ENCODE measurements around the gene FASTK. TPM values are rescaled to one million over a fixed set of nuclear protein-coding genes. Genes with fewer than 3 reads are reported as not detected.

The FASTK gene
- total RNA-seq, 1 experiment from 2014 or later = 86.4 TPM

DNA sequence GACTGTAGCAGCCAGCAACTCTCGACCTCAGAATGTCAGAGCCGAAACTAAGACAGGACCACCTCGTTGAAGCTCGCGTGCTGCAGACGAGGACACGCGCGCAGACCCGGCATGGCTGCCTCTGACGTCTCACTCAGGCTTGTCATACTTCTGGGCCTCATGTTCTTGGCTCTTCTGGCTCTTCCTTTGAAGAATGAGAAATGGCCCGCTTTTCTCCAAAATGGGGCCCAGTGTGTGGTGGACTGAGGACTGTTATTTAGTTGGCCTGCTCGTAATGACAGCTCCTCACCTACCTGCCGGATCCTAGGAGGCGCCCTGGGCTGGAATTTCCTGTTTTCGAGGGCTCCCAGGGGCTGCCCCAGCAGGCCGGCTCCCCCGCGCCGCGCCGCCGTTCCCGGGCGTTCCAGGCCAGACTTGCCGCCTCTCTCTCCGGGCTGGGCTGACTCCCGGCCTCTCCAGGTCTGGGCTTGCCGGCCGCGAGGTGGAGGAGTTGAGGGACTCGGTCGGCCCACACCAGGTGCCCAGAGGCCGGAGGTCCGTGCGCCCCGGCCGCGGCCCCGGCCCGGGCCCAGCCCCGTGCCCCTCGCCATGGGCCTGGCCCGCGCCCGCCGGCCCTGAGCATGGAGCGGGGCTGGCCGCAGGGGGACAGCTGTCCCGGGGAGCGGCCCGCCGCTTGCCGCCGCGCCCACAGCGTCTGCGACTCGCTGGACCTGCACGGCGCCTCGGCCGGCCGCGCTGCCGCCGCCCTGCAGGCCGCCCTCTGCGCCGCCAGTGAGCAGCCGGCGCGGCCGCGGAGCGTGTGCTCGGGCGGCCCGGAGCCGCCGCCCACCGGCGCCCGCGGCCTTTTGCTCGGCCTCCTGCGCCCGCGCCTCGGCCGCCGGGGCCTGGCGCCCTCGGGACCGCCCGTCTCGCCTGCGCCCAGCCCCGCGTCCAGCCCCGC lies 33.8 kb upstream of the FASTK start:
- Histone ChIP-seq H3K9me2 (ENCODE audit: insufficient read depth) (no peaks in the 10 kb centered on the region), H3K4me1 (ENCODE audit: control insufficient read depth in 1 of 2, insufficient read depth in 2 of 2, low read length in 2 of 2) (peaks cover 33 to 66% of the 10 kb centered on the region in 2 experiments), H3K36me3 (ENCODE audit: control insufficient read depth in 1 of 2, insufficient read depth in 2 of 2, low read length in 2 of 2) (peaks cover 4 to 13% of the 10 kb centered on the region in 2 experiments; a peak in 3 of 4 replicates), H3K9ac (ENCODE audit: low read length) (peak overlapping the region; percentile 58), H4K20me1 (ENCODE audit: insufficient read depth) (no peaks in the 10 kb centered on the region; the same call in 1 of the 2 replicates), H3K9me3 (ENCODE audit: control insufficient read depth in 1 of 2, insufficient read depth in 1 of 2, low read depth in 1 of 2, low read length in 2 of 2) (no peaks in the 10 kb centered on the region), H3K4me2 (ENCODE audit: low read length) (peak overlapping the region; percentile 88), H3K79me2 (ENCODE audit: insufficient read depth, low read length) (peaks cover 79% of the 10 kb centered on the region), H2AFZ (ENCODE audit: low read depth, low read length, poor library complexity, severe bottlenecking) (no peak overlapping the region), H3K27me3 (ENCODE audit: insufficient read depth, low read length) (no peaks in the 10 kb centered on the region), H3K27ac (ENCODE audit: low read depth, low read length) (peak overlapping the region; percentile 82), H3K4me3 (replicated peaks in 1 of 2; ENCODE audit: low read depth in 1 of 2, low read length in 2 of 2) (peak overlapping the region; percentile 42 to 53)
- ChIA-PET POLR2A (interaction anchor here (1.1 kb wide), 1 partner anchor 34 kb away, joined by 3 read pairs; the partner anchor contains the start of gene FASTK), RAD21 (ENCODE audit: low non-redundant PET in 1 of 2, low total read pairs in 2 of 2, uncharacterized antibody in 2 of 2, unreplicated experiment in 2 of 2) (interaction anchor here in 1 of 2 experiments (0.7 kb wide), 1 partner anchor 135 kb away, joined by 3 read pairs; no protein-coding TSS in a partner anchor), CTCF (interaction anchor here (1.0 to 4.3 kb wide), 4 partner anchors 9 to 216 kb away, joined by 3 to 18 read pairs (median 4); partner anchors contain the start of gene ABCB8)
- BruUV-seq (replicated peaks) = no TSS peak
- DNase-seq (ENCODE audit: low read depth, low spot score) (no peak), ATAC-seq (peak; percentile 7)
- intact Hi-C loops (cut with micrococcal nuclease) = loop anchor here (5.0 kb wide), 2 partner anchors 87 to 337 kb away; partner anchors contain the start of gene ABCB8
- no peak for TF ChIP-seq SRF (IDR thresholded peaks at IDR 0.05; ENCODE audit: low read depth)
- TF ChIP-seq, protein P1, sequence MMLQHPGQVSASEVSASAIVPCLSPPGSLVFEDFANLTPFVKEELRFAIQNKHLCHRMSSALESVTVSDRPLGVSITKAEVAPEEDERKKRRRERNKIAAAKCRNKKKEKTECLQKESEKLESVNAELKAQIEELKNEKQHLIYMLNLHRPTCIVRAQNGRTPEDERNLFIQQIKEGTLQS (IDR thresholded peaks at IDR 0.05) = no peak
- TF ChIP-seq, protein P2, sequence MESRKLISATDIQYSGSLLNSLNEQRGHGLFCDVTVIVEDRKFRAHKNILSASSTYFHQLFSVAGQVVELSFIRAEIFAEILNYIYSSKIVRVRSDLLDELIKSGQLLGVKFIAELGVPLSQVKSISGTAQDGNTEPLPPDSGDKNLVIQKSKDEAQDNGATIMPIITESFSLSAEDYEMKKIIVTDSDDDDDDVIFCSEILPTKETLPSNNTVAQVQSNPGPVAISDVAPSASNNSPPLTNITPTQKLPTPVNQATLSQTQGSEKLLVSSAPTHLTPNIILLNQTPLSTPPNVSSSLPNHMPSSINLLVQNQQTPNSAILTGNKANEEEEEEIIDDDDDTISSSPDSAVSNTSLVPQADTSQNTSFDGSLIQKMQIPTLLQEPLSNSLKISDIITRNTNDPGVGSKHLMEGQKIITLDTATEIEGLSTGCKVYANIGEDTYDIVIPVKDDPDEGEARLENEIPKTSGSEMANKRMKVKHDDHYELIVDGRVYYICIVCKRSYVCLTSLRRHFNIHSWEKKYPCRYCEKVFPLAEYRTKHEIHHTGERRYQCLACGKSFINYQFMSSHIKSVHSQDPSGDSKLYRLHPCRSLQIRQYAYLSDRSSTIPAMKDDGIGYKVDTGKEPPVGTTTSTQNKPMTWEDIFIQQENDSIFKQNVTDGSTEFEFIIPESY (IDR thresholded peaks at IDR 0.05; ENCODE audit: extremely low read depth, insufficient replicate concordance, low read length) = no peak
- no peak for TF ChIP-seq SIN3A (IDR thresholded peaks at IDR 0.05; ENCODE audit: low read depth)
- TF ChIP-seq EZH2phosphoT487 (IDR thresholded peaks at IDR 0.05; ENCODE audit: borderline replicate concordance) = no peak
- no peak for TF ChIP-seq RAD21 (IDR thresholded peaks at IDR 0.05; ENCODE audit: low read depth)
- TF ChIP-seq CEBPB (IDR thresholded peaks at IDR 0.05; ENCODE audit: low read depth) = no peak
- TF ChIP-seq, protein P3, sequence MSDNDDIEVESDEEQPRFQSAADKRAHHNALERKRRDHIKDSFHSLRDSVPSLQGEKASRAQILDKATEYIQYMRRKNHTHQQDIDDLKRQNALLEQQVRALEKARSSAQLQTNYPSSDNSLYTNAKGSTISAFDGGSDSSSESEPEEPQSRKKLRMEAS (IDR thresholded peaks at IDR 0.05) = no peak
- TF ChIP-seq YY1 (IDR thresholded peaks at IDR 0.05; ENCODE audit: extremely low read depth, insufficient replicate concordance, low read depth, low read length) = no peak
- TF ChIP-seq, protein P4, sequence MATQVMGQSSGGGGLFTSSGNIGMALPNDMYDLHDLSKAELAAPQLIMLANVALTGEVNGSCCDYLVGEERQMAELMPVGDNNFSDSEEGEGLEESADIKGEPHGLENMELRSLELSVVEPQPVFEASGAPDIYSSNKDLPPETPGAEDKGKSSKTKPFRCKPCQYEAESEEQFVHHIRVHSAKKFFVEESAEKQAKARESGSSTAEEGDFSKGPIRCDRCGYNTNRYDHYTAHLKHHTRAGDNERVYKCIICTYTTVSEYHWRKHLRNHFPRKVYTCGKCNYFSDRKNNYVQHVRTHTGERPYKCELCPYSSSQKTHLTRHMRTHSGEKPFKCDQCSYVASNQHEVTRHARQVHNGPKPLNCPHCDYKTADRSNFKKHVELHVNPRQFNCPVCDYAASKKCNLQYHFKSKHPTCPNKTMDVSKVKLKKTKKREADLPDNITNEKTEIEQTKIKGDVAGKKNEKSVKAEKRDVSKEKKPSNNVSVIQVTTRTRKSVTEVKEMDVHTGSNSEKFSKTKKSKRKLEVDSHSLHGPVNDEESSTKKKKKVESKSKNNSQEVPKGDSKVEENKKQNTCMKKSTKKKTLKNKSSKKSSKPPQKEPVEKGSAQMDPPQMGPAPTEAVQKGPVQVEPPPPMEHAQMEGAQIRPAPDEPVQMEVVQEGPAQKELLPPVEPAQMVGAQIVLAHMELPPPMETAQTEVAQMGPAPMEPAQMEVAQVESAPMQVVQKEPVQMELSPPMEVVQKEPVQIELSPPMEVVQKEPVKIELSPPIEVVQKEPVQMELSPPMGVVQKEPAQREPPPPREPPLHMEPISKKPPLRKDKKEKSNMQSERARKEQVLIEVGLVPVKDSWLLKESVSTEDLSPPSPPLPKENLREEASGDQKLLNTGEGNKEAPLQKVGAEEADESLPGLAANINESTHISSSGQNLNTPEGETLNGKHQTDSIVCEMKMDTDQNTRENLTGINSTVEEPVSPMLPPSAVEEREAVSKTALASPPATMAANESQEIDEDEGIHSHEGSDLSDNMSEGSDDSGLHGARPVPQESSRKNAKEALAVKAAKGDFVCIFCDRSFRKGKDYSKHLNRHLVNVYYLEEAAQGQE (IDR thresholded peaks at IDR 0.05; ENCODE audit: low read depth) = no peak
- no peak for TF ChIP-seq JUND (IDR thresholded peaks at IDR 0.05)
- no peak for TF ChIP-seq FOSL1 (IDR thresholded peaks at IDR 0.05; ENCODE audit: low read depth)
- TF ChIP-seq POLR2A (IDR thresholded peaks at IDR 0.05; ENCODE audit: borderline replicate concordance, extremely low read depth, insufficient read depth, insufficient read length) = no peak
- no peak for TF ChIP-seq EZH2 (IDR thresholded peaks at IDR 0.05)
- TF ChIP-seq ZFX (IDR thresholded peaks at IDR 0.05) = no peak
- no peak for TF ChIP-seq SP1 (IDR thresholded peaks at IDR 0.05; ENCODE audit: low read depth)
- TF ChIP-seq ELF1 (IDR thresholded peaks at IDR 0.05; ENCODE audit: borderline replicate concordance, low read depth) = no peak
- TF ChIP-seq, protein P5, sequence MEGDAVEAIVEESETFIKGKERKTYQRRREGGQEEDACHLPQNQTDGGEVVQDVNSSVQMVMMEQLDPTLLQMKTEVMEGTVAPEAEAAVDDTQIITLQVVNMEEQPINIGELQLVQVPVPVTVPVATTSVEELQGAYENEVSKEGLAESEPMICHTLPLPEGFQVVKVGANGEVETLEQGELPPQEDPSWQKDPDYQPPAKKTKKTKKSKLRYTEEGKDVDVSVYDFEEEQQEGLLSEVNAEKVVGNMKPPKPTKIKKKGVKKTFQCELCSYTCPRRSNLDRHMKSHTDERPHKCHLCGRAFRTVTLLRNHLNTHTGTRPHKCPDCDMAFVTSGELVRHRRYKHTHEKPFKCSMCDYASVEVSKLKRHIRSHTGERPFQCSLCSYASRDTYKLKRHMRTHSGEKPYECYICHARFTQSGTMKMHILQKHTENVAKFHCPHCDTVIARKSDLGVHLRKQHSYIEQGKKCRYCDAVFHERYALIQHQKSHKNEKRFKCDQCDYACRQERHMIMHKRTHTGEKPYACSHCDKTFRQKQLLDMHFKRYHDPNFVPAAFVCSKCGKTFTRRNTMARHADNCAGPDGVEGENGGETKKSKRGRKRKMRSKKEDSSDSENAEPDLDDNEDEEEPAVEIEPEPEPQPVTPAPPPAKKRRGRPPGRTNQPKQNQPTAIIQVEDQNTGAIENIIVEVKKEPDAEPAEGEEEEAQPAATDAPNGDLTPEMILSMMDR (IDR thresholded peaks at IDR 0.05 in 2 of 3, conservative IDR thresholded peaks at IDR 0.05 in 1 of 3; ENCODE audit: borderline replicate concordance in 1 of 3, insufficient read depth in 1 of 3, low read depth in 2 of 3, low read length in 2 of 3) = no peak

Measured in HCT116 (cell line).